GM23248 (cell line): Measurements from ENCODE around the gene PARD3B.

ENCODE experiments used
- EZH2 ChIP-seq: fragments of 200-600 bp; sonication (generic); IDR thresholded peaks from 2 replicates; pipeline ENCODE4 v1.6.1; 2018; ENCODE audit warnings: antibody characterized with exemption, mild to moderate bottlenecking; ENCODE audit not compliant: insufficient read depth, poor library complexity, severe bottlenecking
- EZH2phosphoT487 ChIP-seq: fragments of 200-600 bp; sonication (generic); IDR thresholded peaks from 2 replicates; pipeline ENCODE4 v1.6.1; 2018; ENCODE audit warnings: antibody characterized with exemption, moderate library complexity, mild to moderate bottlenecking, low read depth; ENCODE audit not compliant: insufficient read depth

DNA sequence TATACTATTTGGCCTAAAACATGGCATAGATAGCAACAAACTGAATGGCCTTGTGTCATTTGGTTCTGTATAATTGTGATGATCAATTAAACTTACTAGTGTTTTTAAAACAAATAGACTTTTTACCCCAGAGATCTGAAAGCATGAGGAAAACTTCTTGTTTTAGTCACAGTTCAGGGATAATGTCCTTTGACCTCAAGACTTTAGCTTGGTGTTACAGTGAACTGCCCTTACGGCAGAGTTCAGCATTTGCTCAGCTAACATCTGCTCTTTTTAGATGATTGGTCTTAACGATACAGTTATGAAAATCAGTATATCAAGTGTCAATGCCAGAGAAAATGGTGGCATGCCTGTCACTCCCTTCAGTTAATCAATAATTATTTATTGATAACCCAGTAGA, 429.2 kb downstream of the PARD3B start:
- no peak for TF ChIP-seq EZH2phosphoT487
- TF ChIP-seq EZH2 = no peak
